Glutamatergic neuron (in vitro differentiated cells): ENCODE data around the gene KRT2. TPM values are rescaled to one million over a fixed set of nuclear protein-coding genes. Genes with fewer than 3 reads are reported as not detected.

Experiments used
- DNase-seq: peaks from one replicate; pipeline ENCODE4 v3.0.0; 2022
- H3K27ac Mint-ChIP-seq: one replicate; pipeline ENCODE4 v1.8.0; 2020; ENCODE audit warnings: mild to moderate bottlenecking, mixed read lengths, inconsistent platforms; ENCODE audit not compliant: unreplicated experiment
- H3K27me3 Mint-ChIP-seq: one replicate; pipeline ENCODE4 v1.8.0; 2020; ENCODE audit warnings: mild to moderate bottlenecking, moderate library complexity, mixed read lengths, inconsistent platforms; ENCODE audit not compliant: unreplicated experiment
- H3K36me3 Mint-ChIP-seq: one replicate; pipeline ENCODE4 v1.8.0; 2020; ENCODE audit warnings: mild to moderate bottlenecking, mixed read lengths, inconsistent platforms; ENCODE audit not compliant: unreplicated experiment
- H3K4me1 Mint-ChIP-seq: one replicate; pipeline ENCODE4 v1.8.0; 2020; ENCODE audit warnings: mild to moderate bottlenecking, low read depth, mixed read lengths, inconsistent platforms; ENCODE audit not compliant: unreplicated experiment
- H3K4me3 Mint-ChIP-seq: one replicate; pipeline ENCODE4 v1.8.0; 2020; ENCODE audit warnings: mild to moderate bottlenecking, mixed read lengths, inconsistent platforms; ENCODE audit not compliant: unreplicated experiment
- H3K9me3 Mint-ChIP-seq: one replicate; pipeline ENCODE4 v1.8.0; 2020; ENCODE audit warnings: mild to moderate bottlenecking, moderate library complexity, mixed read lengths, inconsistent platforms; ENCODE audit not compliant: unreplicated experiment
- CTCF ChIP-seq: fragments of 200-600 bp; sonication (generic); IDR thresholded peaks from one replicate; pipeline ENCODE4 v1.5.0; 2021; ENCODE audit not compliant: partially characterized antibody, unreplicated experiment
- total RNA-seq: library from RNA; stranded (reverse); fragmentation: NEBNext Ultra II Directional; extraction: Animal tissue kit (Norgen Biotek cat#: 25700); gene quantifications from one replicate; pipeline ENCODE4 v1.2.1, GENCODE V29; 2021; ENCODE audit not compliant: unreplicated experiment

The KRT2 gene
- total RNA-seq, 1 donor from 2014 or later = not detected

- DNase-seq = peak; percentile 29
- Mint-ChIP-seq H3K27ac (no peak overlapping the region), H3K36me3 (no peaks in the 10 kb centered on the region), H3K4me3 (no peak overlapping the region), H3K27me3 (peaks cover 23% of the 10 kb centered on the region), H3K9me3 (peaks cover 3% of the 10 kb centered on the region), H3K4me1 (no peaks in the 10 kb centered on the region)
- no peak for TF ChIP-seq CTCF
These were observed 40.2 kb upstream of the KRT2 start for GRCh38 chr12:52692254-52692653.

- Mint-ChIP-seq H3K4me3 (peak overlapping the region; percentile 58), H3K27ac (no peak overlapping the region), H3K27me3 (peaks cover 23% of the 10 kb centered on the region), H3K4me1 (no peaks in the 10 kb centered on the region), H3K9me3 (peaks cover 3% of the 10 kb centered on the region), H3K36me3 (no peaks in the 10 kb centered on the region)
- TF ChIP-seq CTCF = no peak
- no peak for DNase-seq
These were observed 39.8 kb upstream of the KRT2 start for GRCh38 chr12:52691841-52692150.

- no peaks in the 10 kb centered on the region for H3K36me3 Mint-ChIP-seq
- H3K4me1 Mint-ChIP-seq = no peaks in the 10 kb centered on the region
- H3K9me3 Mint-ChIP-seq = peaks cover 3% of the 10 kb centered on the region
- no peak for TF ChIP-seq CTCF
- no peak overlapping the region for H3K27ac Mint-ChIP-seq
- H3K4me3 Mint-ChIP-seq = peak overlapping the region; percentile 84
- DNase-seq = peak; percentile 59
- H3K27me3 Mint-ChIP-seq = peaks cover 23% of the 10 kb centered on the region
These were observed 39.2 kb upstream of the KRT2 start for GRCh38 chr12:52691076-52691840.

- Mint-ChIP-seq H3K4me1 (no peaks in the 10 kb centered on the region), H3K27ac (no peak overlapping the region), H3K9me3 (peaks cover 3% of the 10 kb centered on the region), H3K36me3 (no peaks in the 10 kb centered on the region), H3K27me3 (peaks cover 23% of the 10 kb centered on the region), H3K4me3 (peak overlapping the region; percentile 84)
- DNase-seq = no peak
- TF ChIP-seq CTCF = no peak
These were observed 38.5 kb upstream of the KRT2 start for GRCh38 chr12:52690351-52691075.

GRCh38 chr12:52689936-52690335 lies 37.9 kb upstream of the KRT2 start:
- DNase-seq = no peak
- peaks cover 3% of the 10 kb centered on the region for H3K9me3 Mint-ChIP-seq
- H3K4me1 Mint-ChIP-seq = no peaks in the 10 kb centered on the region
- TF ChIP-seq CTCF = no peak
- H3K36me3 Mint-ChIP-seq = no peaks in the 10 kb centered on the region
- peaks cover 23% of the 10 kb centered on the region for H3K27me3 Mint-ChIP-seq
- no peak overlapping the region for H3K4me3 Mint-ChIP-seq
- no peak overlapping the region for H3K27ac Mint-ChIP-seq
